Nephron progenitor cell (in vitro differentiated cells): Measurements from ENCODE around the gene ATP1A3.

Experiments
- DNase-seq: peaks from one replicate; pipeline ENCODE4 v3.0.0; 2021
- H3K27ac Mint-ChIP-seq: 2 replicates; pipeline ENCODE4 v1.8.0; 2021; ENCODE audit warnings: mild to moderate bottlenecking, moderate library complexity, mixed read lengths
- H3K27me3 Mint-ChIP-seq: 2 replicates; pipeline ENCODE4 v1.8.0; 2021; ENCODE audit warnings: mild to moderate bottlenecking, low read depth, mixed read lengths; ENCODE audit not compliant: poor library complexity
- H3K36me3 Mint-ChIP-seq: 2 replicates; pipeline ENCODE4 v1.8.0; 2021; ENCODE audit warnings: low read depth, mixed read lengths
- H3K4me1 Mint-ChIP-seq: 2 replicates; pipeline ENCODE4 v1.8.0; 2021; ENCODE audit warnings: mixed read lengths
- H3K4me3 Mint-ChIP-seq: 2 replicates; pipeline ENCODE4 v1.8.0; 2021; ENCODE audit warnings: mild to moderate bottlenecking, moderate library complexity, mixed read lengths
- H3K9me3 Mint-ChIP-seq: 2 replicates; pipeline ENCODE4 v1.8.0; 2021; ENCODE audit warnings: mild to moderate bottlenecking, moderate library complexity, mixed read lengths
- CTCF ChIP-seq: fragments of 200-600 bp; sonication (generic); IDR thresholded peaks from 2 replicates; pipeline ENCODE4 v1.5.0; 2021; ENCODE audit warnings: antibody characterized with exemption

ATP1A3 gene

GRCh38 chr19:42003506-42004294 is 9.7 kb upstream of the ATP1A3 start:
- peaks cover 57% of the 10 kb centered on the region for H3K27me3 Mint-ChIP-seq
- no peak for TF ChIP-seq CTCF
- peaks cover 2% of the 10 kb centered on the region for H3K9me3 Mint-ChIP-seq
- no peak overlapping the region for H3K4me3 Mint-ChIP-seq
- no peak overlapping the region for H3K27ac Mint-ChIP-seq
- H3K4me1 Mint-ChIP-seq: peaks cover 5% of the 10 kb centered on the region
- no peak for DNase-seq
- peaks cover 4% of the 10 kb centered on the region for H3K36me3 Mint-ChIP-seq

GRCh38 chr19:41999878-42000208 is 5.8 kb upstream of the ATP1A3 start:
- peaks cover 88% of the 10 kb centered on the region for H3K27me3 Mint-ChIP-seq
- no peak overlapping the region for H3K27ac Mint-ChIP-seq
- peak overlapping the region; percentile 72 for H3K4me3 Mint-ChIP-seq
- TF ChIP-seq CTCF: no peak
- no peak for DNase-seq
- no peaks in the 10 kb centered on the region for H3K36me3 Mint-ChIP-seq
- H3K4me1 Mint-ChIP-seq: peaks cover 20% of the 10 kb centered on the region
- H3K9me3 Mint-ChIP-seq: no peaks in the 10 kb centered on the region

GRCh38 chr19:41999071-41999877 is 5.2 kb upstream of the ATP1A3 start:
- H3K27ac Mint-ChIP-seq: no peak overlapping the region
- peak; percentile 53 for DNase-seq
- no peak for TF ChIP-seq CTCF
- H3K9me3 Mint-ChIP-seq: no peaks in the 10 kb centered on the region
- peak overlapping the region; percentile 72 for H3K4me3 Mint-ChIP-seq
- peaks cover 21% of the 10 kb centered on the region for H3K4me1 Mint-ChIP-seq
- no peaks in the 10 kb centered on the region for H3K36me3 Mint-ChIP-seq
- H3K27me3 Mint-ChIP-seq: peaks cover 91% of the 10 kb centered on the region

GRCh38 chr19:41998246-41999020 is 4.4 kb upstream of the ATP1A3 start:
- peak; percentile 85 for DNase-seq
- H3K9me3 Mint-ChIP-seq: no peaks in the 10 kb centered on the region
- no peaks in the 10 kb centered on the region for H3K36me3 Mint-ChIP-seq
- TF ChIP-seq CTCF: peak; percentile 75
- peaks cover 88% of the 10 kb centered on the region for H3K27me3 Mint-ChIP-seq
- H3K4me1 Mint-ChIP-seq: peaks cover 24% of the 10 kb centered on the region
- H3K4me3 Mint-ChIP-seq: no peak overlapping the region
- H3K27ac Mint-ChIP-seq: no peak overlapping the region

- Mint-ChIP-seq H3K4me3 (no peak overlapping the region), H3K9me3 (no peaks in the 10 kb centered on the region), H3K27me3 (peaks cover 92% of the 10 kb centered on the region), H3K4me1 (peaks cover 27% of the 10 kb centered on the region), H3K36me3 (no peaks in the 10 kb centered on the region), H3K27ac (no peak overlapping the region)
- no peak for DNase-seq
- TF ChIP-seq CTCF: no peak
Observed at GRCh38 chr19:41997851-41998229, 3.8 kb upstream of the ATP1A3 start.
